Stimulated activated CD4-positive, alpha-beta T cell treated with anti-CD3 and anti-CD28 coated beads, Interleukin-12 subunit alpha, Interleukin-12 subunit beta, amount 100 ng/mL, for 48 hours (primary cell): ENCODE data around the gene FKBP10.
A peak's percentile ranks its signal among the peaks of the same experiment; 100 is the strongest.
"Not testable (repeated sequence)": the region's sequence is repeated elsewhere in the genome, so short reads cannot be mapped to it uniquely, and the experiment has no call there.

ENCODE experiments used
- DNase-seq, 3 donors: peaks; one replicate each; pipeline ENCODE4 v3.0.0-alpha.2; 2020; ENCODE audit warnings: low read depth in 2 of 3, low spot score in 1 of 3

FKBP10 gene

DNA sequence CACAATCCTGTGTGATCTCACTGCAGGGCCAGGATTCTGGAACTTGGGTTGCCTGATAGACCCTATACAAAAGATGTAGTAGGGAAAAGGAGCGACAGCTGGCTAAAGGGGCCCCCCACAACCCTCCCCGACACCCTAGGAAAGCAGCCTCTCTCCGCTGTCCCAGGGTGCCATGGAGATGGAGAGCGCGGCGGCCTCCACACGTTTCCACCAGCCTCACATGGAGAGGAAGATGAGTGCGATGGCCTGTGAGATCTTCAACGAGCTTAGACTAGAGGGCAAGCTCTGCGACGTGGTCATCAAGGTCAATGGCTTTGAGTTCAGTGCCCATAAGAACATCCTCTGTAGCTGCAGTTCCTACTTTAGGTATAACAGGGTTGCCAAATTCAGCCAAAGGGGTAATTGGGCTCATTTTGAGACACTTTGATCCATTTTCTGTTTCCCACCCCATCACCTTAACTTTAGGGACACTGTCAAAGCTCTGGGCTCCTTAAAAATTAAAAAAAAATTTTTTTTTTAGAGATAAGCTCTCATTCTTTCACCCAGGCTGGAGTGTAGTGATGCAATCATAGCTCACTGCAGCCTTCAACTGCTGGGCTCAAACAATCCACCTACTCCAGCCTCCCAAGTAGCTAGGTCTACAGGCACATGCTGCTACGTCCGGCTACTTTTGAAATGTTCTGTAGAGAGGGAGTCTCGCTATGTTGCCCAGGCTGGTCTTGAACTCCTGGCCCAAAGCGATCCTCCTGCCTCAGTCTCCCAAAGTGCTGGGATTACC lies 25.1 kb downstream of the FKBP10 start, which contains the start of gene KLHL10:
Gene KLHL10 (plus strand): TSS at position 65 of the 778 bp plus-strand sequence. CDS start 108 bp downstream, at position 173.
- no peak for DNase-seq

DNA sequence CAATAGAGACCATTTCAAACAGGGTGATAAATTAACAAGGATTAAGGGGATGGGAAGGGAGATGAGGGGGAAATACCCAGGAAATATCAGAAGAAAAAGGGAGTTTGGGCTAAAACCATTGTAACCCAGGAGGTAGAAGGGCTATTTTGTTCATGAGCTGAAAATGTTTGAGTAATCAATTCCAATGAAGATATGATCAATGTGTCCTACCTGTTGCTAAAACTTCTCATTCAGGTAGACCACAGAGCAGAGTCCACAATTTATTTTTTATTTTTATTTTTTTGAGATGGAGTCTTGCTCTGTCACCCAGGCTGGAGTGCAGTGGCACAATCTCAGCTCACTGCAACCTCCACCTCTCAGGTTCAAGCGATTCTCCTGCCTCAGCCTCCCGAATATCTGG lies 26.6 kb downstream of the FKBP10 start:
- DNase-seq = not testable (repeated sequence)

- DNase-seq = not testable (repeated sequence)
These were observed 28.0 kb downstream of the FKBP10 start for GRCh38 chr17:41840781-41841180.

- no peak for DNase-seq
These were observed 32.2 kb downstream of the FKBP10 start for GRCh38 chr17:41844971-41845370.

GRCh38 chr17:41848788-41849187 lies 36.0 kb downstream of the FKBP10 start:
- no peak for DNase-seq

DNA sequence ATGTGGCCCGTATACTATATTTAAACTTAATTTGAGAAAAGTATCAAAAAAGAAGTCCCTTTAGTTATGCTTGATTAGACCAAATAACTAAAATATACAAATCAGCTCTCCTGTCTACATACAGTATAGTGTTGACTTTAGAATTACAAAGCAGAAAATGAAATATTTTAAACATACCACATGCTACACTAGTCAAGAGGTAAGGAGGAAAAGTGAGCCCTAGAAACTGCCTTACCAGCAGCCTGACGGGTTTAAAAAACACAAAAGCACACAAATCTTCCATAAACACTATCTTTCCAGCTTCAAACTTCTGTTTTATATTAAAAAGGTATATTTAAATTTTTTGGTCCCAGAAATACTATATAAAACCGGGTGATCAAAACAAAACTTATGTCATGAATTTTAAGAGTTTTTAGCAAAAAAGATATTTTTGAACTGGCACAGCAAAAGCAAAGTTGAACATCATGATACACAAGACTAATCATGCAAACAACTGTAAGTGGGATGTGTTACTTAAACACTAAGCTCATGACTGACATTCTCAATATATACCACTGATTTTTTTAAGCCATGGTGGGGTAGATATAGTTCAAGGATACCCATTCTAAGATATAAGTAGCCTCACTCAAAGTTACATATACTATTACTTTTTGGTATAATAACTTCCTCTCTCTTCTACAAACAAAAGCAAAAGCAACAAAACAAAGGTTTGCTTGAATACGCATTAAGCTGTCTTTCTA lies 36.6 kb downstream of the FKBP10 start:
- DNase-seq = no peak

GRCh38 chr17:41851382-41851781 lies 38.6 kb downstream of the FKBP10 start:
- not testable (repeated sequence) for DNase-seq

DNA sequence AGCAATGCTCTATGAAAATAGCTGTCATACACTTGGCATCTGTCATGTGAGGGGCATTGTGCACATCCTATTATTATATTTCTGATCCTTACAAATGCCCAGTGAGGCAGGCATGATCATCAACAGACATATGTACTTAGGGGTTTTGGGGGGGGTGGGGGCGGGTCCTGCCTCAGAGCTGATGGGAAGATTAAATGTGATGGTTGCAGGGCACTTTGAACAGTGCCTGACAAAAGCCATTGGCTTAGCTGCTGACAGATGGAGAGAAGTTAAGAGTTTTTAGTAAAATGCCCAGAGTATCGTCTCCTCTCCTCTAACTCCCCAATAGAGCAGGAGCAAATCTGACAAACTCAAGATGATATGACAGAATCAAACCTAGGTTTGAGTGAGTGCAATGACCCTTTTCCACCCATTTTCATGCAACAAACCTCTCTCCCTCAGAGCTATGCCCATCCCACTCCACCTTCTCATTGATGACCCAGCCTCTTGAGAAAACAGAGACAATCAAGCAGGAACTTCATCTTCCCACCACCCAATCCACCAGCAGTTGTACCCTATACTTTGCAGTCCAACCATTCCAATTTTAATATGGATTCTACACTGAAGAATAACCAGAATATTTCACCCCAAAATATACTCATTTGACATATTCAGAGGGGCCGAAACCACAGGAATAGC lies 47.6 kb downstream of the FKBP10 start:
- DNase-seq = no peak

GRCh38 chr17:41863074-41863848 lies 50.5 kb downstream of the FKBP10 start:
- DNase-seq = peak in 2 of 3 donors; percentile 5 to 22

DNA sequence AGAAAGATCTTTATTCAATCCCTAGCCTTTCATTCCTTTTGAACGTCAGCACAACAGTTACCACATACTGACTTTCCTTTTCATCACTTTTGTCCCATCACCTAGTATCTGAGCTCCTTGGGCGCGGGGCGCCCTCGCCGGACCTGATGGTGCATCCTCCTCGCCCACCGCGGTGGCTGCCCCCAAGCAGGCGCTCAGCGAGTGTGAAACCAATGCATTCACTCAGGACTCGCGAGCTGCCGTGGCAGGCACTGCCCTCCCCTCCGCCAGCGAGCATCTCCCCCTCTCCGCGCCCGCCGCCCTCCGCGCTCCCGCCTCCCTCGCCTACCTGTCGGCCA lies 51.7 kb downstream of the FKBP10 start:
- DNase-seq = no peak

GRCh38 chr17:41864836-41865595 lies 52.2 kb downstream of the FKBP10 start, which contains the start of gene KLHL11:
TSS of gene KLHL11 (minus strand) at chr17:41865423. CDS start at chr17:41865370, 53 bp downstream.
- DNase-seq = peak; percentile 75 to 85 (median 81)

DNA sequence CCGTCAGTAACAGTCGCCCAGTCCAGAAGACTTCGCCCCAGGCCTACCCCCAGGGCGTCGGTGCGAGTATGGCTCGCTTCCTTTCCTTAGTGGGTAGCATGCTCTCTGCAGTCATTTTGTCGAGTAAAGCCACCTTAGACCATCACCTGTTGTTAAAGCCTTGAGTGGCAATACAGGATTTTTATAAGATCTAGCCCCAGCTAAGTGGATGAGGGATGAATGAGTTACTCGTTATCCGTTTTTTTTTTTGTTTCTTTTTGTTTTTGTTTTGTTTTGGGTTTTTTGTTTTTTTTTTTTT lies 52.7 kb downstream of the FKBP10 start:
- no peak for DNase-seq

- DNase-seq = no peak
These were observed 55.8 kb downstream of the FKBP10 start for GRCh38 chr17:41868568-41868967.

DNA sequence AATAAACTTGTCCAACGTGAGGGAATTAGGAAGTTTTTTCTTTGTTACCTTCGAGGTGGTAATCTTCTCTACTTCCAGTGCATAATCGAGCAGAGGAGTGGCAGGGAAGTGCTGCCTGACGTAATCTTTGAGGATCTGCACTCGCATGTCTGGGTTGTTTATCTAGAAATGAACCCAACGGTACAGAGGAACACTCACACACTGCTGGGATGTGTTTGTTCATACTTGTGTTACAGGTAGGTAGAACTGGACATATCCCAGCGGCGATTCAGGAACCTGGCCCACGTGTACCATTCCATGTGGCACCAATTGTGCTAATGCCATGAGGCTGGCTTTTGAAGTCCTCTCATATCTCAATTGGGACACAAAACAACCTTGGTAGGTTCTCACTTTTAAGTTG lies 56.6 kb downstream of the FKBP10 start:
- no peak for DNase-seq

- no peak for DNase-seq
These were observed 57.3 kb downstream of the FKBP10 start for GRCh38 chr17:41870097-41870496.

DNA sequence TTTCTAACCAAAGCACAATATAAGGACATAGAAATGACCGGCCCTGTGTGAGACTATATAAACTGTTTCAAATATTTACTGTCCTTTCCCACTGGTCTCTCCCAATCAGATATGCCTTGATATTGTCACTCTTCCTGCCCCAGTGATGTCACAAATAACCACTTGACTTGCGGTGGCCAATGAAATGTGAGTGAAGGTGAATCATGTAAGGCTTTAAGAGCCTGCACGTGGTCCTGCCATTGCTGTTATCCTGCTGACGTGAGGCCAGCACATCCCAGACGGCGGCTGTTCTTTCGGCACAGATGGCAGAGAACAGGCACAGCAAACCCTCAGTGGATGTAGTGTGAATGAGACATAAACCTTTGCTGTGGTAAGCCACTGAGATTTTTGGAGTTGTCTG lies 57.8 kb downstream of the FKBP10 start:
- no peak for DNase-seq

GRCh38 chr17:41871789-41872188 lies 59.0 kb downstream of the FKBP10 start:
- no peak for DNase-seq
